NCI-H82 treated with DMSO at 0.1 percent for 48 hours (cell line): Measurements from ENCODE around the gene STRBP.

Experiments used
- DNase-seq: peaks from one replicate; lab custom pipeline; 2025; ENCODE audit not compliant: unreplicated experiment; lab: John Stamatoyannopoulos, UW

The STRBP gene

DNA sequence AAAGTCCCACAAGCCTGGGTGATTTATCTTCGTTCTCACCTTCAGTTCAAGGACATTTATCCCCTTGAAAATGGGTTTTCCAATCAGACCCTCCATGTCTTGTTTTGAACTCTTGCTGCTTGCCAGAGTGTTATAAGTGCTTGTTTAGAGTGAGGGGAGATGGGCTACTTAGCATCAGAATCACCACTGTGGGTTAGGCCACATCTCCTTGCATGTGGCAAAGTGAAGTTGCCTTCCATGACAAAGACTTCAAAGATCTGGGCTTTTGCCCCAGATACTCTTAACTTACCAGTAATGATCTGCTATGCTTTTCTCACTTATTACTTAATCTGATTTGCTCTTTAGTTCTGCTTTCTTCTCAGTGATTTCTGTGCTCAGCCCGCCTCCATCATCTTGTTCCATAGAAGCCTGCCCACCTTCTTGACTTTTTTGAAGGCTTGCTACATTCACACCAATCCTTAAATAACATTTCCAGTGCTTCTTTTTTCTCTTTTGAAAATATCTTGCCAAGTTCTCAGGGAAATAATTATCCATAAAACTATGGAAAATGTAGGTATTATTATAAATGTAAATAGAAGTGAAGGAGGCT is 195.9 kb downstream of the STRBP start:
- DNase-seq, result no peak
